CD4-positive, alpha-beta T cell treated with Interleukin-17A for 1 hour (primary cell): ENCODE results near the gene ZDHHC7.
"Not testable (repeated sequence)": the region's sequence is repeated elsewhere in the genome, so short reads cannot be mapped to it uniquely, and the experiment has no call there.

Experiments used
- DNase-seq: peaks from one replicate; pipeline ENCODE4 v3.0.0-alpha.2; 2020

ZDHHC7 gene

DNA sequence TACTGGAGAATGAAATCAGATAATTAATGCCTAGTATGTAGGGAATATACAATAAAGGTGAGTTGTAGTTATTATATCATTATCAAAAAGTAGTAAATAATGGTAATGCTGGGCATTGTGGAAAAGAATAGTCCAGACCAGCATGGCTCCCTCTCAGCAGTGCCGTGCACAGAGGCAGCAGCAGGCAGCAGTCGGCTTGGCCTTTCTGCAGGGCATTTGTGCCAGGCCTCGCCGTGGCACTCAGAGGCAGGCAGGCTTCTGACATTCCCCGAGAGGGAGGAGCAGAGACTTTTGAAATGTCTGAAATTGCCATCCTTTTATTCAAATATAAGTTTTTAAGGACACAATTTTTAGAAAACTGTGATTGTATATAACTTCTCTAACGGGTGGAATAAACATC, 31.3 kb upstream of the ZDHHC7 start:
- DNase-seq, result no peak

DNA sequence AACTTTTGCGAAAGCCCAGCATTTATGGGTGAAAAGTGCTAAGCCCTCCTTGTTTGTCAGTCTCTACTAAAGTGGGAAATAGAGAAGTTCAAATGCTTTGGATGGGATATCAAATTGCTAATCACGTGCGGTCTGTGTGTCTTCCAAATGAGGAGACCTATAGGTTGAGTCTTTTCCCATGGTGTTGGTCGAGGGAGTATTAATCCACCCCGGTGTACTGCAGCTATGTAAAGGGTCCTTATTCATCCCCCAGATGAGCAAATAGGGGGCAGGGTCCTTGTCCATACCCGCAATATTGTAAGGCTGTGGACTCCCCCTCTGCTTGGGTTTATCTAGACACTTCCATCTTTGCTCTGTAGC, 30.8 kb upstream of the ZDHHC7 start:
- DNase-seq, result no peak

DNA sequence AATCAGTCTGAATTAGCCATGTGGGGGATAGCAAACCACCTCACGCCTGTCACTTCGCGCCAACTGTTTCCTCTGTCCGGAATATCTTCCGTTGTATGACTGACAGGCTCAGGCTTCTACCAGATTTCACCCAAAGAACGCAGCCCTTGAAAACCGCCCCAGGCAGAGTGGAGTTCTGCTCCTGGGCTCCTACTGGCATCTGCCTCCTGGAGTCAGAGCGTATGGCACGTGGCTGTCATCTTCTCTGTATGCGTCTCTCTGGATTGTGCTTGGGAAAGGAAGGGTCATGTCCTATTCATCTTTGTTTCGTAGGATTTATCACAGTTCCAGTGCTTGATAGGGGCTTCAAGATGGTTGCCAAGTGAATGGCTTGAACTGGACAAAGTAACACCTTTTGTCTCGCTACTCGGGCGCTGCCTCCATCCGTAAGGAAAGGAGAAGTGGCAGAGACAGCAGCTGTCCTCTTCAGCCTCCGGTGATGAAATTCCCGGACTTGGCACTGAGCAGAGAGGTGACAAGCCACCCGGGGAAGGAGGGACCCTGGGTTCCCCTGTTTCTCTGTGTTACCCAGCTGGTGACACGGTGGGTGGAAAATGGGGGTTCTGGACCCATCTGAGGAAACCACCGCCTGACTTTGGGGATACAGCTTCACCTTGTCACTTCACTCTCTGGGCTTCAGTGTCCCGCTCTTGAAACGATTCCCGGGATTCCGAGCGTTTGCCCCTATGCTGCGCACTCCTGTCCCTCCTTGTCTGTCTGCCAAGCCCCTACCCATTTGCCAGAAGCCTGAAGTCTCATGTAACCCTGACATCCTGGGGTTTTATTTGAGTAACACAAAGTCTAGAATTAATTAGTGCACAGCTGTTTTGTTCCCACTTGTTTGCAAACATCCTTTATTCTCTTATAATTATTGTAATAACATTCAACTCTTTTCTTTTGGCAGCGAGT, 30.2 kb upstream of the ZDHHC7 start:
- DNase-seq, result no peak

GRCh38 chr16:85040685-85041084, 29.4 kb upstream of the ZDHHC7 start:
- DNase-seq, result no peak

GRCh38 chr16:85037721-85038120, 26.4 kb upstream of the ZDHHC7 start:
- no peak for DNase-seq

- no peak for DNase-seq
Measured at GRCh38 chr16:85037050-85037410, 25.7 kb upstream of the ZDHHC7 start.

DNA sequence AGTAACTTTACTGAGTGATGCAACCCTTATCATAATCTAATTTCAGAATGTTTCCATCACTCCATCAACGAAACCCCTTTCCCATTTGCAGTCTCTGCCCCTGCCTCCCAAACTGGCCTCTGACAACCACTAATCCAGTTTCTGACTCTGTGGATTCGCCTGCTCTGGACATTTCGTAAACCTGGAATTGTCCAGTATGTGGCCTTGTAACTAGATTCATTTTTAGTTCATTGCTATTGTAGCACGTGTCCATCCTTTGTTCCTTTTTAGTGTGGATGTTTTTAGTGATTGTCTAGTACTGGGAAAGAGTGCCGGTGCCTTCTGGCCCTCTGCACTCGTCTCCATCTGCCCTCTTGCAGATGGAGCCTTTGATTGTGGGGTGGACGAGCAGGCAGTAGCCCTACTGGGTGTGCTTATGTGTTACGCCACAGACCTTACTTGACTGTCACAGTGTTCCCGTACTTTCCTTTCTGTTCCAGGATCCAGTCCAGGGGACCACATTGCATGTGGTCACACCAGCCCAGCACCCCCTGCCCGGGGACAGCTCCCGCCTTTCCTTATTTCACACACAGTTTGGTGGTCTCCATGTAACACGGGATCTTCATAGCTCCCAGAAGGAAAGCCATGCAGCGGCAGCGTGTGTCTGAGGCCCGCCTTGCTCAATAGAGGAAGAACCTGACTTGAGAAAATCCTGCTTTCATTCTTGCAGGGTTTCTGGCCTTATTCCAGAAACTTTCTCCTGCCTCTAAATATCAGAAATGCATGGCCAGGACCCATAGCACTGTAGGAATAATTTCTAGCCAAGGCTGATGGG, 25.1 kb upstream of the ZDHHC7 start:
- DNase-seq, result no peak

- no peak for DNase-seq
Measured at GRCh38 chr16:85034591-85035433, 23.5 kb upstream of the ZDHHC7 start.

- DNase-seq, result no peak
Measured at GRCh38 chr16:85033171-85033570, 21.8 kb upstream of the ZDHHC7 start.

DNA sequence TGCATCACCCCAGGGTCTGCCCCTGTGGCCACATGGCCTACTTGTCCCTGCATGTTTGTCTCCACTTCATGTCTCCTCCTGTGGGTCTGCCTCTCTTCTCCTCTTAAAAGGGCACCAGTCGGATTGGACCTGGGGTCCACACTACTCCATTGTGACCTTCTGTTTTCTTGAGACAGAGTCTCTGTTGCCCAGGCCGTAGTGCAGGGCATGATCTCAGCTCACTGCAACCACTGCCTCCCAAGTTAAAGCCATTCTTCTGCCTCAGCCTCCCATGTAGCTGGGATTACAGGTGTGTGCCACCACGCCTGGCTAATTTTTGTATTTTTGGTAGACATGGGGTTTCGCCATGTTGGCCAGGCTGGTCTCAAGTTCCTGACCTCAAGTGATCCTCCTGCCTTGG, 20.9 kb upstream of the ZDHHC7 start:
- DNase-seq, result not testable (repeated sequence)

DNA sequence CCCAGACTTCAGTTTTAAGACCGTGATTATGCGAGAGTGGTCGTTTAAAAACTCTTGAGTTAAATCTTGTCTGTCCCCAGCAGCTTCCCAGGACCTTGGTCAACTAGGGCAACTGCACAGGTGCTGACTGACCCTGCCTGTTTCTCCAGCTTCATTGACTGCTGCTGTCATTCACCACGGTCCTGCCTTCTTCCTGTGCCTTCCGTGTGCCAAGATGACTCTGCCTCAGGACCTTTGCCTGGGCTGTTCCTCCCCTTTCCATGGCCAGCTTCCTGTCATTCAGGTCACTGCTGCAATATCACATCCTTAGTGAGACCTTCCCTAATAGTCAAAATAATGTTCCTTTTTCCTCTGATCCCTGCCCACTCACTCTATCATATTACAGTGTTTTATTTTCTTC, 20.1 kb upstream of the ZDHHC7 start:
- DNase-seq, result no peak

GRCh38 chr16:85029981-85030401, 18.7 kb upstream of the ZDHHC7 start:
- DNase-seq, result no peak

GRCh38 chr16:85029408-85029784, 18.1 kb upstream of the ZDHHC7 start:
- peak; percentile 77 for DNase-seq

DNA sequence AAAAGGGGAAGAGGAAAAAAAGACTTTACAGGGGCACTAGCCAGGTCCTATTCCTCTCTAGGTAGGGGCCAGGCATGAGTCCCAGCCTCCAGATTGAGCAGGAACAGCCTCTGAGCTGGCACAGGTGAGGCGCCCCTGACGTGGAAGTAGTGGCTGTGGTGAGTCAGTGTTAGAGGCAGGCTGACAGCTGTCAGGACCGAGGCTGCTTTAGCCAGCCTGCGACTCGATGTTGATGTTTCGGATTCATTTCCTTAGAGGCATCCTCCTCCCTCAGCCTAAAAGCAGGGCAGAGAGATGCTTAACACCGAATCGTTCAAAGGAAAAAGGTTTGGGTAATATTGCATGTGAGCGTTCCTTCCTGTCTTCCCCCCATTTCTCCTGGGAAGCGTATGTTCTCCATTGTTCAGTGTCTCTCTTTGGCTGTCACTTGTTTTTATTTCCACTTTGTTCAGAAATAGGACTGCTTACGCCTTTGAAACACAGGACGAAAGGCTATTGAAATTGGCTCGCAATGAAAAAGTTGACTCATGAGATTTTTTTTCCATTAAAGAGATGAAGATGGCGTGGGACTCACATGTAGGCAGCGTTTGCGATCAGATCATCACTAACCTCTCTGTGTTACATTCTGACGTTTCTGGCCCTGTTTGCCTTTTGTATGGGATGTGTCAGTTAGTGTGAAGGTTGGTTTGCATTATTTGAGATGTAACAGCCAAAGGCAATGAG, 17.5 kb upstream of the ZDHHC7 start:
- peak; percentile 72 for DNase-seq

GRCh38 chr16:85027958-85028684, 16.8 kb upstream of the ZDHHC7 start:
- DNase-seq, result no peak

DNA sequence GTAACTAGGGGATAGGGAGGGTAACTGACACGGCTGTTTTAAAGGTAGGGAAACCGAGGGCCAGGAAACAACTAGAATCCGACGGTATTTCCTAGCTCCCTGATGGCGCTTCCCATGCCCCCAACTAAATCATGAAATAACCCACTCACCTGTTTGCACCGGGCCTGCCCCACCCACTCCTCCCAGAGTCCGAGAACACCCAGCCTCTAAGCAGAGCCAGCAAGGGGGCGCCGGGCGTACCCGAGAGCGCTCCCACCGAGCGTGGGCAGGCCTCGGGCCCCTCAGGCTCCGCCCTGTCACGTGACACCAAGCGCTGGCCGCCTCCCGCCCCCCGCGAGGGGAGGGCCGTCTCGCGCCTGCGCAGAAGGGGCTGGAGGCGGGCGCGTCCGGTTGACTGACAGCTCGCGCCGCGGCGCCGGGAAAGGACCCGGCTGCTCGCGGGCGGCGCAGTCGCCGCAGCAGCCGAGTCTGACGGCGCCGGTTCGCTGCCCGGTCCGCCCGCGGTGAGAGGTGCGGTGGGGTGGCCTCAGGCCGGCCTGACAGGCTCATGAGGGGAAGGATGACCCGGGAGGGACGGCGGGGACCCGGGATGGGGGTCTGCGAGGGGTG, 16.1 kb upstream of the ZDHHC7 start, which contains the start of gene KIAA0513:
TSS of gene KIAA0513 (plus strand) at position 447 of the 609 bp plus-strand sequence. CDS start 39,277 bp downstream, outside the sequence.
- DNase-seq, result peak; percentile 95

GRCh38 chr16:85026703-85027102, 15.4 kb upstream of the ZDHHC7 start:
- DNase-seq, result no peak

DNA sequence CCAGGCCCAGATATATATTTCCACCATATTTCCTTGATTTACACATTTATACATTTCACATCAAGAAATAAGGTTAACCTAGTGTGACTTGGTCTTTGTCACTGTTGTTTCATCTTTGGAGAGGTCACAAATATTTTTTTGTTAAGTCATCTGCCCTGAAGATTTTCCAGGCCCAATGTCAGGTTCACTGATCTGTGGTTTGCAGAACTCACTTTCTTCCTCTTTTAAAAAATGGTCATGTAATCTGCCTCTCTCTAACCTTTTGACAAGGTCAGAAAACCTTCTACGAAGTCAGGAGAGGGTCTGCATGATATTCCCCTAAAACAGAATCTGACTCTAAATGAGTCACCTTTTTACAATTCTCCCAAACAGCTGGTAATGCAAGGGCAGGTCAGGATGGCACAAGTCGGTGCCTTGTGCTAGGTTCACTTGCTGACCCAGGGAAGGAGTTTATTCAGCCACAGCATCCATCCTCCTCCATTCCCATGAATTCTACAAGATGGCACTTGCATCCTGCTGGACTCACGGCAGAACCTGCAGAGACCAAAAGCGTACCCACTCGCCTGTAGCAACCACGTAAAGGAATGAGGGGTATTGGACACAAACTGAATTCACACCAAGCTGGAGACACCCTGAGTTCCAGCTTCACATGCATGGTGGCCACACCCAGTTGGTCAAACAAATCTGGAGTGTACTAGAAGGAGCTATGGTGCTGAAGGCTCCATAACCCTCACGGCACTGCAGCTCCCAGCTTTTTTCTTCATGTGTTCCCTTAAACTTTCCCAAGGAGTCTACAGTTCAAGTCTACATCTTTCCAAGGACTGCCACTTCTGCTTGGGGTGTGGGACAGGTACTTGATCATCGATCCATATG, 14.7 kb upstream of the ZDHHC7 start:
- no peak for DNase-seq

GRCh38 chr16:85019659-85020245, 8.4 kb upstream of the ZDHHC7 start:
- no peak for DNase-seq
